SK-N-MC (cell line): ENCODE results near the gene REC114.

Experiments used
- DNase-seq: peaks from one replicate; pipeline ENCODE4 v3.0.0-alpha.2; 2011; ENCODE audit warnings: low read depth, low spot score
- H3K27ac ChIP-seq: fragments of 200-600 bp; sonication (generic); 2 replicates; pipeline ENCODE4 v1.5.1; 2016; ENCODE audit warnings: mixed run types
- H3K36me3 ChIP-seq: fragments of 200-600 bp; sonication (generic); 2 replicates; pipeline ENCODE4 v1.6.1; 2017; ENCODE audit warnings: antibody characterized with exemption, low read length, mixed read lengths; ENCODE audit not compliant: insufficient read depth
- H3K4me3 ChIP-seq: fragments of 200-600 bp; sonication (generic); 2 replicates; pipeline ENCODE4 v1.5.1; 2016
- H3K9ac ChIP-seq: fragments of 200-600 bp; sonication (generic); 2 replicates; pipeline ENCODE4 v1.8.0; 2017; ENCODE audit warnings: mixed run types, mixed read lengths; ENCODE audit not compliant: insufficient read length
- H3K9me3 ChIP-seq: fragments of 200-600 bp; sonication (generic); 2 replicates; pipeline ENCODE4 v1.6.1; 2017; ENCODE audit warnings: low read depth, mild to moderate bottlenecking, antibody characterized with exemption, low read length, moderate library complexity, mixed read lengths
- EZH2 ChIP-seq: fragments of 200-600 bp; sonication (generic); IDR thresholded peaks from one replicate; pipeline ENCODE4 v1.6.1; 2017; ENCODE audit warnings: antibody characterized with exemption
- FOXP2 ChIP-seq: optimal IDR thresholded peaks from 2 replicates; pipeline ENCODE3; 2011; ENCODE audit warnings: mild to moderate bottlenecking, moderate library complexity; ENCODE audit not compliant: insufficient read depth; ENCODE audit errors: extremely low read length, control extremely low read depth
- POLR2AphosphoS5 ChIP-seq: IDR thresholded peaks from 2 replicates; pipeline ENCODE4 v1.6.1; 2012; ENCODE audit warnings: mild to moderate bottlenecking, low read depth, low read length, borderline replicate concordance

REC114 gene

GRCh38 chr15:73605759-73606436 is 162.9 kb downstream of the REC114 start:
- H3K27ac ChIP-seq, result no peak overlapping the region
- H3K4me3 ChIP-seq, result no peak overlapping the region
- H3K9me3 ChIP-seq, result no peaks in the 10 kb centered on the region
- DNase-seq, result no peak
- H3K36me3 ChIP-seq, result no peaks in the 10 kb centered on the region
- no peak overlapping the region for H3K9ac ChIP-seq
- TF ChIP-seq FOXP2 (no peak), POLR2AphosphoS5 (no peak), EZH2 (no peak)

- Histone ChIP-seq H3K9me3 (no peaks in the 10 kb centered on the region), H3K4me3 (no peak overlapping the region), H3K36me3 (no peaks in the 10 kb centered on the region), H3K27ac (no peak overlapping the region), H3K9ac (no peak overlapping the region)
- DNase-seq, result no peak
- TF ChIP-seq POLR2AphosphoS5, result no peak
- no peak for TF ChIP-seq FOXP2
- TF ChIP-seq EZH2, result no peak
Measured at GRCh38 chr15:73607405-73607804, 164.4 kb downstream of the REC114 start.

GRCh38 chr15:73607843-73608242 is 164.9 kb downstream of the REC114 start:
- Histone ChIP-seq H3K9me3 (no peaks in the 10 kb centered on the region), H3K36me3 (no peaks in the 10 kb centered on the region), H3K9ac (no peak overlapping the region), H3K4me3 (no peak overlapping the region), H3K27ac (no peak overlapping the region)
- DNase-seq, result no peak
- TF ChIP-seq EZH2 (no peak), POLR2AphosphoS5 (no peak), FOXP2 (no peak)

GRCh38 chr15:73608475-73608874 is 165.5 kb downstream of the REC114 start:
- no peaks in the 10 kb centered on the region for H3K9me3 ChIP-seq
- no peak overlapping the region for H3K27ac ChIP-seq
- no peaks in the 10 kb centered on the region for H3K36me3 ChIP-seq
- no peak for DNase-seq
- no peak overlapping the region for H3K9ac ChIP-seq
- no peak overlapping the region for H3K4me3 ChIP-seq
- TF ChIP-seq POLR2AphosphoS5 (no peak), FOXP2 (no peak), EZH2 (no peak)

- Histone ChIP-seq H3K9ac (no peak overlapping the region), H3K36me3 (no peaks in the 10 kb centered on the region), H3K4me3 (no peak overlapping the region), H3K9me3 (no peaks in the 10 kb centered on the region), H3K27ac (no peak overlapping the region)
- no peak for TF ChIP-seq FOXP2
- TF ChIP-seq EZH2, result no peak
- TF ChIP-seq POLR2AphosphoS5, result no peak
- no peak for DNase-seq
Measured at GRCh38 chr15:73608941-73609340, 166.0 kb downstream of the REC114 start.
